MV-4-11 (cell line): ENCODE results near the gene ESRRA.

ENCODE experiments used
- DNase-seq: peaks from one replicate; lab custom pipeline; 2025; lab: John Stamatoyannopoulos, UW

The ESRRA gene

GRCh38 chr11:64352099-64352994, 47.0 kb downstream of the ESRRA start:
- DNase-seq: no peak

GRCh38 chr11:64352995-64353714, 47.8 kb downstream of the ESRRA start:
- DNase-seq: no peak

GRCh38 chr11:64353715-64354506, 48.6 kb downstream of the ESRRA start:
- DNase-seq: no peak

- DNase-seq: peak; percentile 82
These were observed 50.0 kb downstream of the ESRRA start for GRCh38 chr11:64355078-64355940.

GRCh38 chr11:64356498-64357411, 51.4 kb downstream of the ESRRA start:
- peak; percentile 56 for DNase-seq

- DNase-seq: no peak
These were observed 52.1 kb downstream of the ESRRA start for GRCh38 chr11:64357446-64357845.

GRCh38 chr11:64357904-64358535, 52.7 kb downstream of the ESRRA start:
- DNase-seq: no peak

- DNase-seq: no peak
These were observed 53.2 kb downstream of the ESRRA start for GRCh38 chr11:64358536-64358906.

GRCh38 chr11:64358907-64359711, 53.8 kb downstream of the ESRRA start, which contains the start of gene RPS6KA4:
RPS6KA4 (plus strand) TSS chr11:64359162; CDS start chr11:64359236, 74 bp downstream.
- DNase-seq: no peak

GRCh38 chr11:64359712-64360445, 54.6 kb downstream of the ESRRA start:
- peak; percentile 68 for DNase-seq

GRCh38 chr11:64360448-64360921, 55.2 kb downstream of the ESRRA start:
- peak; percentile 63 for DNase-seq

- DNase-seq: no peak
These were observed 56.3 kb downstream of the ESRRA start for GRCh38 chr11:64361659-64362058.

- DNase-seq: no peak
These were observed 57.0 kb downstream of the ESRRA start for GRCh38 chr11:64362339-64362738.

- DNase-seq: peak; percentile 73
These were observed 59.1 kb downstream of the ESRRA start for GRCh38 chr11:64364435-64364834.

- DNase-seq: no peak
These were observed 59.6 kb downstream of the ESRRA start for GRCh38 chr11:64364911-64365310.
